ENCODE results near the gene KLHDC3. TPM values are rescaled to one million over a fixed set of nuclear protein-coding genes. Genes with fewer than 3 reads are reported as not detected.
"Not testable (repeated sequence)": the region's sequence is repeated elsewhere in the genome, so short reads cannot be mapped to it uniquely, and the experiment has no call there.

Gene KLHDC3
- total and polyA plus RNA-seq, 10 of the 15 experiments (the other 5 are each of a cell fraction or from before 2014, with no cell fraction given), result 2.4 to 102 (median 55.4) TPM

DNA sequence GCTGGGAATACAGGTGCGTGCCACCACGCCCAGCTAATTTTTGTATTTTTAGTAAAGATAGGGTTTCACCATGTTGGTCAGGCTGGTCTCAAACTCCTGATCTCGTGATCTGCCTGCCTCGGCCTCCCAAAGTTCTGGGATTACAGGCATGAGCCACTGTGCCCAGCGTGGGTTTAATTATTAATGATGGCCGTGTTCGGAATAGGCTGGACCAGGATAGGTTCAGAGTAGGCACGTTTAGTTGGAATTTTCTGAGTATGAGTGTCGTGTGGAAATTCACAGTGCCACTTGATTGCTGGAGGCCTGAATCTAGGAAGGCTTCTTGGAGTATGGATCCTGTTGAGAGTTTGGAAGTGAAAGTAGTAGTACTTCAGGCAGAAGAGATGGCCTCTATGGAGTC, 15.8 kb upstream of the KLHDC3 start:
- intact Hi-C loops (cut with micrococcal nuclease; ENCODE audit: unreplicated experiment); DNase-seq (ENCODE audit: low read depth, low spot score); H4K20me1 ChIP-seq (ENCODE audit: control insufficient read depth, insufficient read depth); in situ Hi-C loops (cut with MboI); H3K4me2 ChIP-seq (ENCODE audit: control insufficient read depth, insufficient read depth); FAIRE-seq; H3K9me3 ChIP-seq (replicated peaks; ENCODE audit: control insufficient read depth, insufficient read depth, low read length); H3K79me2 ChIP-seq (ENCODE audit: control insufficient read depth, insufficient read depth, low read length); H3K9ac ChIP-seq (ENCODE audit: control insufficient read depth, insufficient read depth, low read length); BruUV-seq (replicated peaks); H2AFZ ChIP-seq (ENCODE audit: control insufficient read depth, low read depth, low read length); H3K27me3 ChIP-seq (replicated peaks in 1 of 2; ENCODE audit: control insufficient read depth in 2 of 2, insufficient read depth in 2 of 2, low read length in 1 of 2); H3K4me3 ChIP-seq; CTCF ChIA-PET; H3K4me1 ChIP-seq (ENCODE audit: control insufficient read depth, insufficient read depth, low read length); POLR2A ChIA-PET; H3K27ac ChIP-seq (ENCODE audit: control insufficient read depth, insufficient read depth); ATAC-seq; H3K36me3 ChIP-seq (ENCODE audit: control insufficient read depth in 2 of 2, insufficient read depth in 2 of 2, low read length in 1 of 2); RAD21 ChIA-PET (ENCODE audit: unreplicated experiment): not testable (repeated sequence)
- WGBS (ENCODE audit: insufficient coverage, insufficient replicate concordance, low lambda C conversion rate, missing lambda C conversion rate), result 95% methylated on average over 9 of the region's 9 CpGs
- SMC1A ChIA-PET (ENCODE audit: uncharacterized antibody, unreplicated experiment), result interaction anchor here (0.7 to 2.3 kb wide), 2 partner anchors 10 to 258 kb away, joined by 3 to 6 read pairs; no protein-coding TSS in a partner anchor

- ATAC-seq, result no peak
- Histone ChIP-seq H3K79me2 (ENCODE audit: control insufficient read depth, insufficient read depth, low read length) (no peaks in the 10 kb centered on the region), H3K27me3 (replicated peaks in 1 of 2; ENCODE audit: control insufficient read depth in 2 of 2, insufficient read depth in 2 of 2, low read length in 1 of 2) (no peaks in the 10 kb centered on the region), H3K4me1 (ENCODE audit: control insufficient read depth, insufficient read depth, low read length) (no peaks in the 10 kb centered on the region), H4K20me1 (ENCODE audit: control insufficient read depth, insufficient read depth) (no peaks in the 10 kb centered on the region), H3K4me2 (ENCODE audit: control insufficient read depth, insufficient read depth) (no peak overlapping the region), H3K9ac (ENCODE audit: control insufficient read depth, insufficient read depth, low read length) (no peak overlapping the region), H3K4me3 (no peak overlapping the region), H3K9me3 (replicated peaks; ENCODE audit: control insufficient read depth, insufficient read depth, low read length) (no peaks in the 10 kb centered on the region), H2AFZ (ENCODE audit: control insufficient read depth, low read depth, low read length) (no peak overlapping the region), H3K36me3 (ENCODE audit: control insufficient read depth in 2 of 2, insufficient read depth in 2 of 2, low read length in 1 of 2) (peaks cover 0 to 3% of the 10 kb centered on the region in 2 experiments; a peak in 2 of 4 replicates), H3K27ac (ENCODE audit: control insufficient read depth, insufficient read depth) (no peak overlapping the region)
- DNase-seq (ENCODE audit: low read depth, low spot score), result no peak
- no peak for FAIRE-seq
- CTCF ChIA-PET, result interaction anchor here (0.8 to 2.5 kb wide), 3 partner anchors 13 to 142 kb away, joined by 3 to 5 read pairs (median 3); partner anchors contain the start of genes KLHDC3 and PPP2R5D
- RAD21 ChIA-PET (ENCODE audit: unreplicated experiment), result no interaction called here
- POLR2A ChIA-PET, result interaction anchor here (0.7 kb wide), 1 partner anchor 644 kb away, joined by 3 read pairs; no protein-coding TSS in a partner anchor
- intact Hi-C loops (cut with micrococcal nuclease; ENCODE audit: unreplicated experiment), result no loop called here
- 96% methylated on average over 6 of the region's 8 CpGs for WGBS (ENCODE audit: insufficient coverage, insufficient replicate concordance, low lambda C conversion rate, missing lambda C conversion rate)
- SMC1A ChIA-PET (ENCODE audit: uncharacterized antibody, unreplicated experiment), result interaction anchor here (0.6 to 0.8 kb wide), 4 partner anchors 13 to 313 kb away, joined by 3 to 6 read pairs (median 3); no protein-coding TSS in a partner anchor
- no peak for TF ChIP-seq RAD51 (IDR thresholded peaks at IDR 0.05)
- TF ChIP-seq, protein P1, sequence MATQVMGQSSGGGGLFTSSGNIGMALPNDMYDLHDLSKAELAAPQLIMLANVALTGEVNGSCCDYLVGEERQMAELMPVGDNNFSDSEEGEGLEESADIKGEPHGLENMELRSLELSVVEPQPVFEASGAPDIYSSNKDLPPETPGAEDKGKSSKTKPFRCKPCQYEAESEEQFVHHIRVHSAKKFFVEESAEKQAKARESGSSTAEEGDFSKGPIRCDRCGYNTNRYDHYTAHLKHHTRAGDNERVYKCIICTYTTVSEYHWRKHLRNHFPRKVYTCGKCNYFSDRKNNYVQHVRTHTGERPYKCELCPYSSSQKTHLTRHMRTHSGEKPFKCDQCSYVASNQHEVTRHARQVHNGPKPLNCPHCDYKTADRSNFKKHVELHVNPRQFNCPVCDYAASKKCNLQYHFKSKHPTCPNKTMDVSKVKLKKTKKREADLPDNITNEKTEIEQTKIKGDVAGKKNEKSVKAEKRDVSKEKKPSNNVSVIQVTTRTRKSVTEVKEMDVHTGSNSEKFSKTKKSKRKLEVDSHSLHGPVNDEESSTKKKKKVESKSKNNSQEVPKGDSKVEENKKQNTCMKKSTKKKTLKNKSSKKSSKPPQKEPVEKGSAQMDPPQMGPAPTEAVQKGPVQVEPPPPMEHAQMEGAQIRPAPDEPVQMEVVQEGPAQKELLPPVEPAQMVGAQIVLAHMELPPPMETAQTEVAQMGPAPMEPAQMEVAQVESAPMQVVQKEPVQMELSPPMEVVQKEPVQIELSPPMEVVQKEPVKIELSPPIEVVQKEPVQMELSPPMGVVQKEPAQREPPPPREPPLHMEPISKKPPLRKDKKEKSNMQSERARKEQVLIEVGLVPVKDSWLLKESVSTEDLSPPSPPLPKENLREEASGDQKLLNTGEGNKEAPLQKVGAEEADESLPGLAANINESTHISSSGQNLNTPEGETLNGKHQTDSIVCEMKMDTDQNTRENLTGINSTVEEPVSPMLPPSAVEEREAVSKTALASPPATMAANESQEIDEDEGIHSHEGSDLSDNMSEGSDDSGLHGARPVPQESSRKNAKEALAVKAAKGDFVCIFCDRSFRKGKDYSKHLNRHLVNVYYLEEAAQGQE (IDR thresholded peaks at IDR 0.05; ENCODE audit: low read depth, low read length), result no peak
- TF ChIP-seq RB1 (IDR thresholded peaks at IDR 0.05; ENCODE audit: borderline replicate concordance), result no peak
- TF ChIP-seq SMAD5 (IDR thresholded peaks at IDR 0.05; ENCODE audit: low read depth), result no peak
- TF ChIP-seq SRF (IDR thresholded peaks at IDR 0.05; ENCODE audit: low read depth in 2 of 2, low read length in 2 of 2), result no peak
- no peak for TF ChIP-seq ESRRA (IDR thresholded peaks at IDR 0.05; ENCODE audit: low read length)
- in situ Hi-C loops (cut with MboI), result no loop called here
- no TSS peak for BruUV-seq (replicated peaks)
These were observed 12.2 kb upstream of the KLHDC3 start for GRCh38 chr6:43001843-43002242.

Data from GM12878 (cell line).